GM18520 (cell line): Measurements from ENCODE around the gene RNF180.
"Not testable (repeated sequence)": the region's sequence is repeated elsewhere in the genome, so short reads cannot be mapped to it uniquely, and the experiment has no call there.

Experiments
- ATAC-seq: cut with Tn5 transposase; IDR thresholded peaks from one replicate; pipeline ENCODE4 v1.9.1; 2021; ENCODE audit not compliant: unreplicated experiment

Gene RNF180

DNA sequence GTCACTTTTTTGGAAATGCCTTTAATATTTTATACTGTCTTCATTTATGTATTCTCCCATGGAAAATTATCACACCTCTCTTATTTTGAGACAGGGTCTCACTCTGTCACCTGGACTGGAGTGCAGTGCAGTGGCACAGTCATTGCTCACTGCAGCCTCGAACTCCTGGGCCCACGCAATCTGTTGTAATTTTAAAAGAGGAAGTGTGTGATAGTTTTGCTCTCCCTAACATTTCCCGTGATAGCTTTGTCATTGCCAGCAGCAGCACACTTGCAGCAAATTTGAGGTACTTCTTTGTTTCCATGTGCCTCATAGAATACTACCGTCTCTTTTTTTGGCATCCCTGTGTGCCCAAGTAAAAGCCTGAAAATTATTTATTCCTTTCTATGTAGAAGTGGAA, 103.5 kb downstream of the RNF180 start:
- no peak for ATAC-seq

DNA sequence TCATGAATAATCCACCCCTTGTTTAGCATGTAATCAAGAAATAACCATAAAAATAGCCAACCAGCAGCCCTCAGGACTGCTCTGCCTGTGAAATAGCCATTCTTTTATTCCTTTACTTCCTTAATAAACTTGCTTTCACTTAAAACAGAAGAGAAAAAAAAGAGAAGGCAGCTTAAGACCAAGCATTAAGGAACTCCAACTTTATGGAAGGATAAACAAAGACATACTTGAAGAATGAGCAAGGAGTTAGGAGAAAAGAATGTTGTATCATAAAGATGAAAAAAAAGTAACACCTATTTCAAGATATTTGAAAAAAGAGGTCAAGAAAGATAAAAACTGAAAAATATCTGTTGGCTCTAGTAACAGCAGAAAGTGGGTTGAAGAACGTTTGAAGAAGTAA, 107.6 kb downstream of the RNF180 start:
- no peak for ATAC-seq

DNA sequence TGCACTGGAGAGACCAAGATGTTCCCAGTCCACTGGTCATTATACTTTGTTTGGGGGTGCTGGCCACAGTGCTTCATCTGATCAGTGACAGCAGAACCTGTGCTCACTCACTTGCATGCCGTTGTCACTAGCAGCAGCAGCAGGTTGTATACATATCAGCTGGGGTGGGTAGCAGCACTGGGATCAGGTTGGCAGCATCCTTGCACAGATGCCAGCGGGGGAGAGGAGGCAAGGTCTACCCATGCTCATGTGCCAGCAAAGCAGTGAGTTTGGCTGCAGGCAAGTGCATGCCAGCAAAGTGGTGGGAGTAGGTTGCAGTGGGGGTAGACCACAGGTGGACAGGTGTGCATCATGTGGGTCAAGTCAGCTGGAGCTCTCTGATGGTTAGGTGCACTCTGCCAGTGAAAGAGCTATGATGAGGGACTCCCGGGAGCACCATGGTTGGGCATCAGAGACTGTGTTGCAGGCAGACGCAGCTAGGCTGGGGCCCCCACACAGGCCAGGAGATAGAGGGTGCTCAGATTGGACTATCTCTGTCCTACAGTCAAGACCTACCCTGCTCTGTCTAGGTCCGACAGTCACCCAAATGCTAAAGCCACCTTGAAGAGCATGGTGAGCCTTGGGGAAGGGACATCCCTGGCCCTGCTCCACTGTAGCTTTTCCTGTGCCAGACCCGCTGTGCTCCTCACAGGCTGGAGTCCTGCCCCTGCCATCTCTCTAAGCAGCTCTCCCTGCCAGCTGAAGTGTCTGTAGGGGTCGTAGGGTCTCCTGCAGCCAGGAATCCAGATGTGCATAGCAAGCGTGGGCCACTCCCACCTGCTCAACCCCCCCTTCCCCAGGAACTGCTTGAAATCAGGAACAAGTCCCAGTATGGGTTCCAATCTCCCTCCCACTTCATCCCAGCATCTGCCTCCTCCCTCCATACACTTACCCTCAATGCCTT, 119.8 kb downstream of the RNF180 start:
- no peak for ATAC-seq

DNA sequence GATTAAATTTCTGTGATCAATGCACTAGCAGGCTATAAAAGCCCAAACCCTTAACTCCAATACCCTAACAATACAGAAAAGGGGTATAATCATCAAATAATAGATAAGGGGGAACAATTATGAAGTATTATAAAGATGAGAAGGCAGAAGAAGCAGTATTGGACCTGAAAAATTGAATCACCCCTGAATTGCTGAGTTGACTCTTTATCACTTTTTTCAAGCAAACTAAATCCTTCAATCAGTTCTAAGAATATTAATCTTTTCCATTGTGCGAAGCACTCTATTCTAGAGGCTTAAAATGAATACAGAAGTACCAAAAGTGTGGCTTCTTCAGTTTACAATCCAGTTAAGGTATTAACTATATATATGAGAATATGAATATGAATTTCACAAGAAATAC, 120.7 kb downstream of the RNF180 start:
- no peak for ATAC-seq

GRCh38 chr5:64288496-64288895, 122.9 kb downstream of the RNF180 start:
- ATAC-seq: not testable (repeated sequence)

GRCh38 chr5:64292611-64293215, 127.1 kb downstream of the RNF180 start:
- no peak for ATAC-seq

GRCh38 chr5:64295101-64295500, 129.5 kb downstream of the RNF180 start:
- no peak for ATAC-seq

- no peak for ATAC-seq
Observed at GRCh38 chr5:64298586-64298985, 132.9 kb downstream of the RNF180 start.

DNA sequence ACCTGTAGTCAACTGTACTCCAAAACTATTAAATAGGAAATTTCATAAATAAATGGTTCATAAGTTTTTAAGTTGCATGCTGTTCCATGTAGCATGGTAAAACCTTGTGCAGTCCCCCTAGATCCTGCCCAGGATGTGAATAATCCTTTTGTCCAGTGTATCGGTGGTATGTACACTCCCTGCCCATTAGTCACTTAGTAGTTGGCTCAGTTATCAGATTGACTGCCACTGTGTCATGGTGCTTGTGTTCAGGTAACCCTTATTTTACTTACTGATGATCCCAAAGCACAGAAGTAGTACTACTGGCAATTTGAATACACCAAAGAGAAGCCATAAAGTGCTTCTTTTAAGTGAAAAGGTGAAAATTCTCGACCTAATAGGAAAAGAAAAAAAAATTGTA, 134.2 kb downstream of the RNF180 start:
- ATAC-seq: no peak

- no peak for ATAC-seq
Observed at GRCh38 chr5:64301566-64301965, 135.9 kb downstream of the RNF180 start.

DNA sequence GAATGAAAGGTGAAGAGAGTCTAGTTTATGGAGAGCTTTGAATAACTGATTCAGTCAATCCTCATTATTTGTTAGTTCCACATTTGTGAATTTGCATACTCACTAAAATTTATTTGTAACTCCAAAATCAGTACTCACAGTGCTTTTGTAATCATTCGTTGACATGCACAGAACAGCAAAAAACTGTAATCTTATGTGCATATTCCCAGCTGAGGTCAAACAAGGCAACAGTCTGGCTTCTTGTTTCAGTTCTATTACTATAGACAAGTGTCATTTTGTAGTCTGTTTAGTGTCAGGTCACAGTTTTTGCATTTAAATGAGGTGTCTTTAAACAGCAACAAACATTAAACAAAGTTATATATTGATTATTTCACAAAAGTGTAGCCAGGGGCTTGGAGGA, 142.5 kb downstream of the RNF180 start:
- ATAC-seq: no peak

DNA sequence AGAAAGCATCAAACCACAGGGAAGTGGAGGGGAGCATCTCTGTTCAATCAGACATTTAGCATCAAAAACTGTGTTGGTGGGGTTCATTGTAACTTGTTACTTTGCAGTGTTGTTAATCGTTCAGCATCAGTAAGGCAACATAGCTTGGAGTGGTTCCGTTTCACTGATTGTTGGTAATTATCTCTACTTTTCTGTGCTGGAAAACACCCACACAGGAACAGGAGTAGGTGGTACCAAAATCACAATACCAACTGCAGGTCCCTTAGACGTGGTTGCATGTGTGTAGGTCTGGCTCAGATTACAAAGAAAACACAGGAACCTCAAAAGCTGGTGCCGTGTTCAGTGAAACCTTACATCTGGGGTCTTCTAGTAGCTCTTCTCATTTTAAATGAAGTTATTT, 146.8 kb downstream of the RNF180 start:
- ATAC-seq: no peak

GRCh38 chr5:64315778-64316177, 150.1 kb downstream of the RNF180 start:
- no peak for ATAC-seq

DNA sequence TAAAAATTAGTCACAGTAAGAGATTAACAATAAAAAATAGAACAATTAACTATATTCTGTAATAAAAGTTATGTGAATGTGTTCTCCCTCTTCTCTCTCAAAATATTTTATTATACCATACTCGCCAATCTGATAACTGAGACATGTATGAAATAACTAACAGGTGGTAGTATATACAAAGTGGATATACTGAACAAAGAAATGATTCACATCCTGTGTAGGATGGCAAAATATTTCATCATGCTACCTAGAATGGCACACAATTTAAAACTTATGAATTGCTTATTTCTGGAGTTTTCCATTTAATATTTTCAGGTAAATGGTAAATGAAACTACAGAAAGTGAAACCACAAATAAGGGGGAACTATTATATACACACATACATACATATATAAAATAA, 152.5 kb downstream of the RNF180 start:
- ATAC-seq: no peak

DNA sequence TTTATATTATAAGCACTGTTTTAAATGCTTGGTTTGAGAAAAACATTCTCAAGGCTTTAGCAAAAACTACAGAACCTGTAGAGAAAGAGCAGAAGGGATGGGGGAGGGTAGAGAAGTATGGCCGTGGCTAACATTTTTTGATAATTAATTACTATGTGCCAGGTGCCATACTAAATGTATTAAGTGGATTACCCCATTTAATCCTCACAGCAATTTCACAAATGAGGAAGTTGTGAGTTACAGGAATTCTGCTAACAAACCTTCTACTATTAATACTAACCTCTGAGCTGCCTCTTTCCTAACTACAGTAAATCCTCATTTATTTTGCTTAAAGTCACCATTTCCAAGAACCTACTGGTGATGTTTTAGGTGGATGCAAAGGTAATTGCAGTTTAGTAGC, 157.9 kb downstream of the RNF180 start:
- no peak for ATAC-seq

GRCh38 chr5:64330728-64331231, 165.1 kb downstream of the RNF180 start:
- ATAC-seq: no peak

DNA sequence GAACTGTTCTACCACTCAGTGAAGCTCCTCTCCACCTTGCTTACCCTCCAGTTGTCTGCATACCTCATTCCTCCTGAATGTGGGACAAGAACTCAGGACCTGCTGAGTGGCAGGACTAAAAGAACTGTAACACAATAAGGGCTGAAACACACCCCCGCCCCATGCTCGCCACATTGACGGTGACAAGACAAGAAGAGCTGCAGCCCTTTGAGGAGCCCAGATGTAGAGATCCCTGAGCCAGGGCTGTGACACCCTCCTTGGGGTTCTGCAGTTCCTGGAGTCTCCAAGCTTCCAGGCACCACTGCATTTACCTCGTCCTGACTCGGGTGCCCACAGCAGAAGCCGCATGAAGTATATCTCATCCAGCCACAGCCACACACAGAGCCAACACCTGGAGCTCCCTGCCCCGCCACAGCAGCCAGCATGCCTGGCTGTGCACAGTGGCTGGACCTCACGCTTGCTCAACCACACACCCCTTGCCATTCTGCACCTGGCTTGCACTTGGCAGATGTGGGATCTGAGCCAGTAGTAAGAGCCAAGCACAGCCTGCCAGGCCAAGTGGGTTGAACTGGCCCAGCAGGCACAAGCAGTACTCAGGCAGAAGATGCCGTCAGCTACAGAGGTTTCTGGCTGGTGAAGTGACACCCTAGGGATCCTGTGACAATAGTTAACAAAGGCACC, 166.1 kb downstream of the RNF180 start:
- ATAC-seq: no peak

- no peak for ATAC-seq
Observed at GRCh38 chr5:64333886-64334285, 168.2 kb downstream of the RNF180 start.

DNA sequence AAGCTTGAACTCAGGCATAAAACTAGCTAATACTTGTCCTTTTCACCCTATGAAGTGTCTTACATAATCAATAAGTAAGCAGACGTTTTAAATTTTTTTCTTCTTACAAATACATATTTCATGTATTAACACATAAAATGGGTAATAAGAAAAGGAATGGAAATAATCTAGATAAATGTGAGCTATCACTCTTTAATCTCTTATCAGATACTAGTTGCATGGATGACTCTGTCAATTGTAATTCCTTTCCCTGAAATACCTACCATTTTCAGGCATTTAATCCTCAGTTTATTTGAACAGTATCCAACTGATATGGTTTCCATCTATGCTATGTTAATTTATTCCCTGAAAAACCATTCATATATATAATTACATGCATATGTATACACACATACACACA, 174.1 kb downstream of the RNF180 start:
- no peak for ATAC-seq

DNA sequence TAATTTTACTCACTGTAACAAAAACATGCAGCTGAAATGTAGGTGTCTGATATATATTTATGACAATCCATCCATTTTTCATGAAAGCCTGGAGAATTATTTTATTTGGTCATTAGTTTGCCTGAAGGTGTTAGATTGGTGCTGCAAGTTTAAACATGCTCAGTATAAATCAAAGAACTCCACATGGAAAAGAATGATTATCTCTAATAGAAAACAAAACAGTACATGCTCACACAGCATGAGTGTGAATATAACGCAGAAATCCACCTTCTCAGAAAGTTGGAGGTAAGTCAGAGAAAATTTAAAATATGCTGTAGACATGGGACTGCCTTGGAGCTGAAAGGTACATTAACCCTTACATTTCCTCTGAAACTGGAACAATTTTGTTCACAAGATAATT, 174.7 kb downstream of the RNF180 start:
- ATAC-seq: no peak

GRCh38 chr5:64341340-64341739, 175.7 kb downstream of the RNF180 start:
- no peak for ATAC-seq

DNA sequence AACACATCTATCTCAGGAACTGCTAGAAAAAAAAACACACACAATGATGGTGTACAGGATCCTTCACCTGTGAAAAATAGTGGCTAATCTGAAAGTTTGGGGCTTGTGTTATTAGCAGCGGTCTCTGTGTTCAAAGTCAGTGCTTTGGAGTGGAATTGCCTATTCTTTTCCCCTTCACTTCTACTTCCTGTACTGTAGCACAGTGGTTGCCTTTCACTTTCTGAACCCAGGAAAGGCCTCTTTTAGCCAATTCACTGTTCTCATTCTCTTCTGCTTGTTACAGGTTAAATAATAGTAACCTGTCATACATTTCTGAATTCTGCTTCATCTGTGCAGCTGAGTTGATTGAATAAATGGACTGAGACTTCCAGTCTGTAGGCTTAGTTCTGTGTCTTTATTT, 178.9 kb downstream of the RNF180 start:
- ATAC-seq: no peak
